ENCODE data around the gene FYB2.
A peak's percentile ranks its signal among the peaks of the same experiment; 100 is the strongest.

The FYB2 gene

DNA sequence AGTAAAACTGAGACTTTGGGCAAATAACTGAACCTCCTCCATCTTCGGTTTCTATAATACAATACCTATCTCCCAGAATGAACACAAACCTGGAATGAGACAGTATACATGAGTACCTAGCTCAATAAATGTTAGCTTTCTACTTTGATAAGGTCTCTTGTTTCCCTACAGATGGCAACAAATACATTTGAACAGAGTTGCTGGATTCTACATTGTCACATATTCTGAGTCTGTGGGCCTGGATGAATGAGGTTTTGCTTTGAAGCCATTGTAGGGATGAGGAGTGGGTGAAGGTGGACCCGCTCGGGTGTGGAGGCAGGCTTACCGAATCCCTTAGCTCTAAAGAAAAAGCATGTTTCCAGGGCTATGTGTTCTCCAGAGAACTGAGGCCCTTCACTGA, 13.9 kb upstream of the FYB2 start:
- DNase-seq (ENCODE audit: low spot score), result no peak

DNA sequence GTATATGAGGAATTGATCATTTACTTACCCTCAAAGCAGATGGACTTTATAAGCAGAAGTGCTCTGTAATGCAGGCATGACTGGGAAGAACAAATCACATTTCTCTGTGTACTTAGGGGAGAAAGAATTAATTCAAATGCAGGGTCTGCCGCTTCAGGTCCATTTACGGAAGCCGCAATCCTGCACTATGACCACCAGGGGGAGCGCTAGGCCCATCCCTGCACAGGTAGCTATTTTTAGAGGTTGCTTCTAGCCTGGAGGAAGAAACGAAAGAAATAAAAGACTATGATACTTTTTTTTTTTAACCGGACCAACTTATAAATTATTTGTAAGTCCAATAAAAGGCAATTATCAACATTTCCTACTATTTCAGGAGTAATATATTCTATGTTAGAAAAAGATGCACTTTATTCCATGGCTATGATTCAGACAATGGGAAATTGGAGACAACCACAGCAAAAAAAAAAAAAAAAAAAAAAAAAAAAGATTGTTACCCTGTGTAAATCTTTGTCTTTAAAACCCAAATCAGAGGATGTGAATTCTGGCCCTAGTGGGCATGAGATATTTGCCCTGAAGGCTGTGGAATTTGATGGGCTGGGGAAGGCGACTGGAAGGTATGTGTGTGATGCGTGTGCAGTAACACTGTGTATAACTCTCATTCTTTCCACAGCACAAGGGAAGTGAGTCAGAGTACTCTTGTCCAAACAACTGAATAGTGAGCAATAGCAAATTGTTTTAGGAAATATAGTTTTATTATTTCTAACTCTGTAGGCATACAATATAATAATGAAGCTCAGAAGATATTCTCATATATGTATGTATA, 12.9 kb upstream of the FYB2 start:
- DNase-seq (ENCODE audit: low spot score), result peak; percentile 89

DNA sequence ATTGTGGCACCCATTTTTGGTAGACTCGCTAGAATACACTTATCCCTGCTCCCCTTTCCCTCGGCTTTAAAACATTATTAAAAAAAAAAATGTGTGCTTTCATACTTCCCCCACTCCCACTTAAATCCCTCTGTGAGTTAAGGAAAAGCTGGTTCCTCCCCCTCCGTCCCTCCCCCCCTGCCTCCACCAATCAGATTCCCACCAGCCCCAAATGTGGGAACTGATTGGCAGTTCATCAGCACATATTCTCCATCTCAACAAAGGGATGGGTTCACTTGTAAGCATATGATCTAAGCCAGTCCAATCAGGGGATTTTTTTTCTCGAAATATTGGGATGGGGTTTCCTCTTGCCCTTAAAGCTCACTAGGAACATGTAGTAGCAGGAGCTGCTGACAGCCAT, 10.8 kb upstream of the FYB2 start:
- DNase-seq (ENCODE audit: low spot score), result no peak

DNA sequence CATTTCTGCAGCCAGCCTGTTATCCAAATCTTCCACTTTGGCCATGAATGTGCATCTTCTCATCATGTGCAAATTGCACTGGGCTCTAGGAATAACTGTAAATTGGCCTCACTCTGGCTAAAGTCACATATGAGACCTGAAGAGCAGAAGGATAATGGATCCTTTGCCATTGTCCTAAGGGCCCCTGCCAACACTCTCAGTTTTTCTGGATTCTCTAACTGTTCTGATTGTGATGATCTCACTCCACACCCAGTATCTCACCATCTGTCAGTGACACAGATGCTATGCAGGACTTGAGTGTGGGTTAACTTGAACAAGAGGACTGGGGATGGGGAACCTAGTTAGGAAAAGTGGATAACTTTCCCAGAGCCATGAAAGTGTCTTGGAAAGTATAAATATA, 8.5 kb upstream of the FYB2 start:
- no peak for DNase-seq (ENCODE audit: low spot score)

GRCh38 chr1:56825436-56825835, 6.2 kb upstream of the FYB2 start:
- no peak for DNase-seq (ENCODE audit: low spot score)

DNA sequence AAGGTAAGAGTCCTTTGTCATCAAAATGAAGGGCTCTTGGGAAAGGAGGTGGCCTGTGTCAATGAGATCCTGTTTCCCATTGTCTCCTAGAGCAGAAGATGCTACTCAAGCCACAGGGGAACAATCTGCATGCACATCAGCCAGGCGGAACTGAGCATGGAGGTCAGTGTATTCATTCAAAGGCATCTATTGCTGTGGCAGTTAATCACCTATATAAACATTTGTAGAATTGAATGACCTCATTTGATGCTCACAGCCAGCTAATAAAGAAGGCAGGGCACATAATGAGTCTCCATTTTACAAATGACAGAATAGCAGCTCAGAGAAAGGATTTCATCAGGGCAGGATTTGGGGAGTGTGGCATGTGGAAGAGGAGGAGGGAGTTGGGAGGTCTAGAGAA, 5.7 kb upstream of the FYB2 start:
- DNase-seq (ENCODE audit: low spot score), result no peak

DNA sequence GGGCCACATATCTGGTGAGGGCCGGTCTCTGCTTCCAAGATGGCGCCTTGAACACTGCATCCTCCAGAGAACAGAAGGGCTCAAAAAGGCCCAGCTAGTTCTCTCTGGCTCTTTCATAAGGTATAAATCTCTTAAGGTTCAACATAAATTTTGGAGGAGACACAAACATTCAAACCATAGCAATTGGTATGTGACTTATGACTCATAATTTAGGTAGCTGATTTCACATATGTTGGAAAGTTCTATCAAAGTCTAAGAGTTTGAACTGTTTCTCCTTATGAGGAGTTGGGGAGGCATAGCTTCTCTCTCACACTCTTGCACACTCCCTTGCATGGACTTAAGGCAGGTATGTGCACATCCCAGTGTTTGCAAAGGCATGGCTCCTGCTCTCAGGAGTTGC, 5.1 kb upstream of the FYB2 start:
- no peak for DNase-seq (ENCODE audit: low spot score)

DNA sequence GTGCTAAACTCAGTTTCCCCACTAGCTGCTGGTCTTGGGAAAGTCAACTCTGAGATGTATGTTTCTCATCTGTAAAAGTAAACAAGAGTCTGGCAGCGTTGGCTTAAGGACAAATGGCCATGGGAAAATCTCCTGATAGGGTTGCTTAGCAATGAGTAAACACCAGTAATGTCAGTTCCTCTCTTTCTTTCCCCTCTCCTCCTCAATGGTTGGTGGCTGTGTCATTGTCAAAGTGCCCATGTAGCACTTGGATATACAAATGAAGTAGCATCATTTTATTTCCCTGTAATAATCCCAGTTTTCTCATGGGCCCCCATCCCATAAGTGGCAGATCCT, 2.2 kb upstream of the FYB2 start:
- no peak for DNase-seq (ENCODE audit: low spot score)

DNA sequence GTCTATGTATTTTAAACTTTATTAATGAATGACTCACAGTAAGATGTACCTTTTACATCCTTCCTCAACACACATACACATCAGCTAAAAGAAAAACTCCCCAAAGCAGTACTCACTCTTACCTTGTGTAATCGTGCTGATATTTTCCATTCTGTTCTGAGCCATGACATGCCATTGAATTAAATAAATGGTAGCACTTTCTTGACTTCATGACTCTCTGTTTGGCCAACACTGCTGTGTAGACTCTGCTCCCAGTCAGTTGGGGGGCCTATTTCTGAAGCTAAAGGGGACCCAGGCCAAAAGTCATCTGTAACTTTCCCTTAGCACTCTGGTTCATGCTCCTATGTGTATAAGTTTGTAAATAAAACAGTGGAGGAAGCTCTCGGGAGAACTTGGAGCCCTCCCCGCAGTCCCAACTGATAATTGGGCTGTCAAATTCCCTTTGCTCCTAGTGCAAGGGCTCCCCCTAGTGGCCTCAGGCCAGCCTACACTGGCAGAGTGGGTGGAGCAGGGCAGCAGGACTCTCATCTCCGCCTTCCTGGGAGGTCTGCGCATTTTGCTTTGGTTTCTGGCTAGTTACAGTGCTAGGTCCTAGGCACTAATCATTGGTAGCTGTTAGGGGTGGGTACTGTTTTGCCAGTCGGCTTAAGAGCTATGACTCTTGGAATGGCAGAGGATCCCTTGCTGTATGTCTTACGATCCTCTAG, 1.7 kb upstream of the FYB2 start:
- DNase-seq (ENCODE audit: low spot score), result peak; percentile 92

- peak; percentile 54 for DNase-seq (ENCODE audit: low spot score)
Observed at GRCh38 chr1:56817716-56818463, 1.3 kb downstream of the FYB2 start.

GRCh38 chr1:56816909-56817308, 2.3 kb downstream of the FYB2 start:
- DNase-seq (ENCODE audit: low spot score), result no peak

- DNase-seq (ENCODE audit: low spot score), result no peak
Observed at GRCh38 chr1:56816264-56816663, 2.9 kb downstream of the FYB2 start.

DNA sequence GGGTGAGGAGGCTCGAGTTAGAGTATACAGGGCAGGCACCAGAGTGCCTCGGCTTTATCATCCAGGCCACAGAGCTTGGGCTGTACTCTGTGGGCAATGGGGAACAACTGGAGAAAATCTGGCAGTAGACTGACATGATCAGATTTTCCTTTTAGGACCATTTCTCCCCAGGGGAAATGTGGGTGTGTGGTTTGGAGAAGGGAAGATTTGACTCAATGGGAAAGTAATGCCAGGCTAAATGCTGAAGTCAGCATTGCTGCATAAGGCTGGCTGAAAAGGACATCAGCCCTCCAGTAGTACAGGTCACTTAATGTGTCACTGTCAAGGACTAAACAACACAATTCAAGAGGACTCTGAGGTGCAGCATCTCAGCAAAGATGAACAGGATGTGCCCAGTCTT, 5.0 kb downstream of the FYB2 start:
- DNase-seq (ENCODE audit: low spot score), result no peak

DNA sequence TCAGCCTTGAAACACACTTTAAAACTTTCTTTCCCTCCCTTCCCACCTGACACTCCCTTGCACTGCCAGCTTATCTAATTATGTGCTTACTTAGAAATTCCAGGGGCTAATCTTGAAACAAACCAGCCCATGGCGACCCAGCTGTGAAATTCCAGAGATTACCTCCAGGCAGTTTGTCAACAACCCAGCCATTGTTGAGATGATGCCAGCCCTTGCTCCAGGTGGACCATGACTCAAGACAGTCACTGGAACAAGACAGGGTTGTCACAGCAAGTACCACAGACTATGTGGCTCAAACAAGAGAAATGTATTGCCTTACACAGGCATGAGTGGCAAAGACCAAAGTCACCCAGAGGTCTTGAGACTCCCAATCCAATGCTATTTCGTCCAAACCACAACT, 7.9 kb downstream of the FYB2 start:
- DNase-seq (ENCODE audit: low spot score), result no peak

GRCh38 chr1:56808410-56808809, 10.8 kb downstream of the FYB2 start:
- no peak for DNase-seq (ENCODE audit: low spot score)

GRCh38 chr1:56806804-56807203, 12.4 kb downstream of the FYB2 start:
- no peak for DNase-seq (ENCODE audit: low spot score)

DNA sequence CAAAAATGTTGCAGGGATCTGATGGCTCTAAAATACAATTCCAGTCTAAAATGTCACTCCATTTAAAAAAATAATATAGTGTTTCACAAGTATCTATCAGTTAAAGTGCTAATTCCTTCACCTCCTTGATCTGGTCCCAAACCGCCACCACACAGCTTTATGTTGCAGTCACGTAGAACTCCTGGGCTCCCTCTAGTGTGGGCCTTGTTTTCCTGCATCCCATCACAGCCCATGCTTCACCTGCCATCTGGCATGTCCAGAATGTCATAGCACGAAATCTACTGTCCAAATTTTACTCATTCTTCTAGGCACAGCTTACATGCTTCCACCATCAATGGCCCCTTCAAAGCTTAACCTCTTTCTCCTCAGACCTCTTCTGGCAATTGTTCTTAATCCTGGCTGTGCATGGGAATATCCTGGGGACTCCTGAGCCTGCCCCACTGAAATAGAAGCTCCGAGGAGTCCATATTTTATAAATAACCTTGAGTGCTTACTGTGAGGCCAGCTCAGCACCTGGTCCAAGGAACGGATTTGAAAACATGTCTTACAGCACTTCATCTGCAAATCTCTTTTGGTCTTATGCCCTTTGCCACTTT, 15.5 kb downstream of the FYB2 start:
- DNase-seq (ENCODE audit: low spot score), result peak; percentile 47

DNA sequence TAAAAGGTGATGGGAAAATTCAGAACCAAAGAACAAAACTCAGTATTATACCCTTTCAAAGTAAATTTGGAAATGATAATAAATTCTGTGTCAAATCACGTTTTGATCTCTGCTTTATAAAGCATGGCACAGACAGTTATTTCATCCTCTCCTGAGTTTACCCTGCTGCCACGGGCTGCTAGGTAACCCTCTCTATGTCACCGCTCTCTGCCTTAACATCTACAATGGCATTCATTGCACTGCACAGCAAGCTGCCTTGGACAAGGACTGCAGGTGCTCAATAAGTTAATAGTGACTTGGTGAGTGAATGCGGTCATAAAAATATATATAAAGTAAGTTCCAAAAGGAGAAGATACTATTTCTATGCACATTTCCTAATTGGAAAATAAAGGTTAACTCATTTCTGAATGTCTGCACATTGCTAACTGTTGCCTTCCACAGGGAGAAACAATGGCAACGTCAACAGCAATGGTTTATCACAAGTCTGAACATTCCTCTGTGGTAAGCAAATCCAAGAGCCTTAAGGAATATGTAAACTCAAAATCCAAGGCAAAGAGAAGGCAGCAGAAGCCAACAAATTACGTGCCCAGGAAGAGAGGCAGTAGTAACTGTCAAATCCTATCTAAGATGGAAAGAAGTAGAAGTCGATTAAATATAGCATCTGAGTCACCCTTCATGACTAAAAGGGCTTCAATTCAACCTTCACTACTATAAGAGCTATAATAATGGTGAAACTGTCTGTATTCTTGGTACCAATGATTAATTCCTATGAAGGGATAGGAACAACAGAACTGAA, 19.4 kb downstream of the FYB2 start:
- DNase-seq (ENCODE audit: low spot score), result no peak

DNA sequence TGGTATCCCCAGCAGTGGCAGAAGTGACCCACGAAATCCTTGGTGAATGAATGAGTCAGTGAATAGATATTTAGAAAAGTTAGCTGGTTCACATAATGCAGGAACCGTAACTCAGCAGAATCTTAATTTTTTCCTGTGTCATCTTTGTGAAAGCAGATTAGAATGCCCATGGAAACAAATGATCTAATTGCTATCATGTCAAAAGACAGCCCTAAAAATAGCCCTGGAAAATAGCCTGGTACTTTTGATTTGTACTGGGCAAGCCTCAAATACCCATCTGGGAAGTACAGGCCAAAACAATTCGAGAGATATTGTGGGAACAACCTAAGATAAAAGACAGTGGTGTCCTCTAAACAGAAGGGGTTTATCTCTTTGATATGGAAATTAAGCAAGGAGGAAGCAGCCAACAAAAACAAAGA, 21.1 kb downstream of the FYB2 start:
- DNase-seq (ENCODE audit: low spot score), result peak; percentile 53

DNA sequence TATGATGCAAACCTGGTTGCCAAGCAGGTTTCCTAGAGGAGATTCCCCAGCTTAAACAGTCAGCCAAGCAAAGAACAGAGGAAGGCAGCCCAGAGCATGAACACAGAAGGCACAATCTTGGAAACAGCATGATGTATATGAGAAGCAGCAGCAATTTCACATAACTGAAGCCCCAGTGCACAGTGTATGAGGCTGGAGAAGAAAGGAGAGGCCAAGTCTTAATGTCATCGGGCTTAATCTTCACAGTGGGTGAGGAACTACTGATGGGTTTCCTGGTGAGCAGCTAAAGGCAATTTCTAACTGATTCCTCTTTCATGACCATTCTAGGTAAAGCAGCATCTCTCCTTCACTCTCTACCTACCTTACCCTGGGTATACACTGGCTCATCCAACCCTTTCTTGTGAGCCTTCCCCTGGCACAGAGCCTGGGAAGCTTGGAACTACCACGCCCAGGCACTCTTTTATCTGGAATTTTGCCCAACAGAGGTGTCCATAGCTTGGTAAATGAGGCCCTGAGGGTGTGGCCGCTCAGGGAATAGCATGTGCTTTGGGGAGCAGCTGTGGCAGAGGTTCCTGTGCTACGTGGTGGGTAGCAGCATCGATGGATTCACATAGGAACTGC, 22.0 kb downstream of the FYB2 start:
- DNase-seq (ENCODE audit: low spot score), result no peak

- no peak for DNase-seq (ENCODE audit: low spot score)
Observed at GRCh38 chr1:56795870-56796269, 23.3 kb downstream of the FYB2 start.

All from AG20443 (cell line).